MM.1S (cell line): ENCODE measurements around the gene S1PR5.

Experiments used
- EZH2 ChIP-seq: fragments of 300-600 bp; sonication (generic); optimal IDR thresholded peaks from 2 replicates; pipeline ENCODE3; 2017; ENCODE audit warnings: low read depth, mild to moderate bottlenecking, antibody characterized with exemption, low read length, mixed read lengths
- TF ChIP-seq, protein P1 (sequence below): fragments of 300-600 bp; sonication (generic); IDR thresholded peaks from 2 replicates; pipeline ENCODE4 v1.5.1; 2016; ENCODE audit warnings: antibody characterized with exemption, low read length, mixed read lengths

DNA sequence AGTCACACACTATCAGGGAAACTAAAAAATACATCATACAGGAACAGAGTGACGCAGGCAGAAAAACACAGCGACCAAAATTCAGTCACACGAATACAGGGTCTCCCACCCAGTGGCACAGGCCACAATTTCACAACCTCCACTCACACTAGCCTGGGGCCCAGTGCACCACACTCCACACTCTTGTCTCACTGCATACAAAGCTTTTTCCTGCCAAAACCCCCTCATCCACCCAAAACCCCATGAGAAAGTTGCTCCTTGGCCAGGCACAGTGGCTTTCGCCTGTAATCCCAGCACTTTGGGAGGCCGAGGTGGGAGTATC is 1.2 kb downstream of the S1PR5 start:
- TF ChIP-seq, protein P1, sequence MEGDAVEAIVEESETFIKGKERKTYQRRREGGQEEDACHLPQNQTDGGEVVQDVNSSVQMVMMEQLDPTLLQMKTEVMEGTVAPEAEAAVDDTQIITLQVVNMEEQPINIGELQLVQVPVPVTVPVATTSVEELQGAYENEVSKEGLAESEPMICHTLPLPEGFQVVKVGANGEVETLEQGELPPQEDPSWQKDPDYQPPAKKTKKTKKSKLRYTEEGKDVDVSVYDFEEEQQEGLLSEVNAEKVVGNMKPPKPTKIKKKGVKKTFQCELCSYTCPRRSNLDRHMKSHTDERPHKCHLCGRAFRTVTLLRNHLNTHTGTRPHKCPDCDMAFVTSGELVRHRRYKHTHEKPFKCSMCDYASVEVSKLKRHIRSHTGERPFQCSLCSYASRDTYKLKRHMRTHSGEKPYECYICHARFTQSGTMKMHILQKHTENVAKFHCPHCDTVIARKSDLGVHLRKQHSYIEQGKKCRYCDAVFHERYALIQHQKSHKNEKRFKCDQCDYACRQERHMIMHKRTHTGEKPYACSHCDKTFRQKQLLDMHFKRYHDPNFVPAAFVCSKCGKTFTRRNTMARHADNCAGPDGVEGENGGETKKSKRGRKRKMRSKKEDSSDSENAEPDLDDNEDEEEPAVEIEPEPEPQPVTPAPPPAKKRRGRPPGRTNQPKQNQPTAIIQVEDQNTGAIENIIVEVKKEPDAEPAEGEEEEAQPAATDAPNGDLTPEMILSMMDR, result no peak
- no peak for TF ChIP-seq EZH2
